C4-2B (cell line): ENCODE data around the gene DLGAP3.

Experiments
- ZFX ChIP-seq: fragments of 450-650 bp; IDR thresholded peaks from 2 replicates; pipeline ENCODE4 v1.6.1; 2017
- TF ChIP-seq, protein P1 (sequence below): fragments of 450-650 bp; conservative IDR thresholded peaks from 2 replicates; pipeline ENCODE4 v1.5.1; 2017; ENCODE audit warnings: mild to moderate bottlenecking

DNA sequence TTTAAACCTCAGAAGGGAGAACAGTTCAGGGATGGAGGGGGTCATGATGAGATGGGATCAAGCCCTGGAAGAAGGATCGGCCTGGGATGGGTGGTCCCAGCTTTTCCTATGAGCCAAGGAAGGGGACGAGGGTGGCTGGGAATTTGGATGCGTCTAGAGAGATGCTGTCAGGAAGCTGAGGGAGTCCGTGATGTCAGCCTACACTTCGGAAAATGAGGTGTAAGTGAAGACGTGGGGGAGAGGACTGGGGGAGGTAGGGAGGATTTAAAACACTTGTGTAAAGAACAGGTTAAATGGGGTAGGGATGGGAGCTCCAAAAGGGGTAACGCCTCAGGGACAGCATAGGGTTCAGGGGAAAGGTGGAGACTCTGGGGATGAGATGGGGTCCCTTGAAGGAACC, 27.5 kb downstream of the DLGAP3 start:
- TF ChIP-seq, protein P1, sequence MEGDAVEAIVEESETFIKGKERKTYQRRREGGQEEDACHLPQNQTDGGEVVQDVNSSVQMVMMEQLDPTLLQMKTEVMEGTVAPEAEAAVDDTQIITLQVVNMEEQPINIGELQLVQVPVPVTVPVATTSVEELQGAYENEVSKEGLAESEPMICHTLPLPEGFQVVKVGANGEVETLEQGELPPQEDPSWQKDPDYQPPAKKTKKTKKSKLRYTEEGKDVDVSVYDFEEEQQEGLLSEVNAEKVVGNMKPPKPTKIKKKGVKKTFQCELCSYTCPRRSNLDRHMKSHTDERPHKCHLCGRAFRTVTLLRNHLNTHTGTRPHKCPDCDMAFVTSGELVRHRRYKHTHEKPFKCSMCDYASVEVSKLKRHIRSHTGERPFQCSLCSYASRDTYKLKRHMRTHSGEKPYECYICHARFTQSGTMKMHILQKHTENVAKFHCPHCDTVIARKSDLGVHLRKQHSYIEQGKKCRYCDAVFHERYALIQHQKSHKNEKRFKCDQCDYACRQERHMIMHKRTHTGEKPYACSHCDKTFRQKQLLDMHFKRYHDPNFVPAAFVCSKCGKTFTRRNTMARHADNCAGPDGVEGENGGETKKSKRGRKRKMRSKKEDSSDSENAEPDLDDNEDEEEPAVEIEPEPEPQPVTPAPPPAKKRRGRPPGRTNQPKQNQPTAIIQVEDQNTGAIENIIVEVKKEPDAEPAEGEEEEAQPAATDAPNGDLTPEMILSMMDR: no peak
- TF ChIP-seq ZFX: no peak
